ENCODE data around the gene LRMDA.

DNA sequence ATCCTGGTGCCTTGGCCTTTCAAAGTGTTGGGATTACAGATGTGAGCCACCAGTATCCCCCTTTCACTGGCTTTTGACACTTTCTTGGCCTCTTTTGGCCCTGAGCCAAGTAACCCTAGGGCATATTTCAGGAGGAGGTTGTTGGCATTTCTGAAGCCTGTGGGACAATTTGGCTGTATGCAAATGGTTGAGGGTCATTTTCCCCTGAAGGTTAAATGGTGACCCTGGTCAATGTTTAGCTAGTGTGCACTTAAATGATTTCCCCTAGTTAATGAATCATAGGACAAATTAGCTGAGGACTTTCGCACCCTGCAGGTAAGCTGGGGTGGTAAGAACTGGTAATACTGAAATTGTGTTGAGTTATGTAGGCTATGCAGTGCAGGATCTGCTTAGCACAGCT lies 660.5 kb downstream of the LRMDA start:
- TF ChIP-seq POLR2A (IDR thresholded peaks at IDR 0.05) (no peak), EP300 (IDR thresholded peaks at IDR 0.05) (no peak)
- TF ChIP-seq, protein P1, sequence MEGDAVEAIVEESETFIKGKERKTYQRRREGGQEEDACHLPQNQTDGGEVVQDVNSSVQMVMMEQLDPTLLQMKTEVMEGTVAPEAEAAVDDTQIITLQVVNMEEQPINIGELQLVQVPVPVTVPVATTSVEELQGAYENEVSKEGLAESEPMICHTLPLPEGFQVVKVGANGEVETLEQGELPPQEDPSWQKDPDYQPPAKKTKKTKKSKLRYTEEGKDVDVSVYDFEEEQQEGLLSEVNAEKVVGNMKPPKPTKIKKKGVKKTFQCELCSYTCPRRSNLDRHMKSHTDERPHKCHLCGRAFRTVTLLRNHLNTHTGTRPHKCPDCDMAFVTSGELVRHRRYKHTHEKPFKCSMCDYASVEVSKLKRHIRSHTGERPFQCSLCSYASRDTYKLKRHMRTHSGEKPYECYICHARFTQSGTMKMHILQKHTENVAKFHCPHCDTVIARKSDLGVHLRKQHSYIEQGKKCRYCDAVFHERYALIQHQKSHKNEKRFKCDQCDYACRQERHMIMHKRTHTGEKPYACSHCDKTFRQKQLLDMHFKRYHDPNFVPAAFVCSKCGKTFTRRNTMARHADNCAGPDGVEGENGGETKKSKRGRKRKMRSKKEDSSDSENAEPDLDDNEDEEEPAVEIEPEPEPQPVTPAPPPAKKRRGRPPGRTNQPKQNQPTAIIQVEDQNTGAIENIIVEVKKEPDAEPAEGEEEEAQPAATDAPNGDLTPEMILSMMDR (IDR thresholded peaks at IDR 0.05), result no peak
